HFF-Myc (cell line): Measurements from ENCODE around the gene ST6GALNAC3.
"Not testable (repeated sequence)": the region's sequence is repeated elsewhere in the genome, so short reads cannot be mapped to it uniquely, and the experiment has no call there.

ENCODE experiments used
- DNase-seq: peaks from one replicate; pipeline ENCODE4 v3.0.0-alpha.2; 2011; ENCODE audit warnings: low read depth; ENCODE audit errors: extremely low read depth
- H3K4me3 ChIP-seq: replicated peaks from 2 replicates; pipeline ENCODE4 v1.5.1; 2011; ENCODE audit warnings: low read depth, mild to moderate bottlenecking, control low read depth, low read length
- CTCF ChIP-seq: IDR thresholded peaks from 2 replicates; pipeline ENCODE4 v1.5.1; 2012; ENCODE audit warnings: mild to moderate bottlenecking, low read depth, low read length, control low read depth; ENCODE audit errors: missing control alignments

The ST6GALNAC3 gene

DNA sequence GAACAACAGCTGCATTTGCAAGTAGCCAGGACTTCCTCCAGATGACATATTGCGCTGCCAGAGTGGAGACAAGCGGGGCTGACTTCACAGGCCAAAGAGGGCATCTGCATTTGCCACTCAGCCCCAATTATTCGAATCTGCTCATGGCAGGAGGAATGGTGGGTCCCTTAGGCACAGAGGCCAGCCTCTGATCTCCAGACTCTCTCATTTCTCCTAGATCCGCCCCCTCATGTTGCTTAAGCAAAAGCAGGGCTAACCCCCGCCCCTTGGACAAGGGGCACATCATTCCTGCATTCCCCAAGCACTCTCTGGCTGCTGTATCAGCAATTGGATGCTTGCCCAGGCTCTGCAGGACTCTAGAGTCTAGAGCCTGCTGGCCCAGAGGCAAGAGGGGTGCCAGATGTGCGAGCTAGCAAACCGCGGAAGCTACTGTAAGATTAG is 262.4 kb downstream of the ST6GALNAC3 start:
- TF ChIP-seq CTCF: no peak
- no peak overlapping the region for H3K4me3 ChIP-seq
- DNase-seq: peak; percentile 71

GRCh38 chr1:76337542-76338219 is 263.1 kb downstream of the ST6GALNAC3 start:
- TF ChIP-seq CTCF: no peak
- no peak overlapping the region for H3K4me3 ChIP-seq
- no peak for DNase-seq

DNA sequence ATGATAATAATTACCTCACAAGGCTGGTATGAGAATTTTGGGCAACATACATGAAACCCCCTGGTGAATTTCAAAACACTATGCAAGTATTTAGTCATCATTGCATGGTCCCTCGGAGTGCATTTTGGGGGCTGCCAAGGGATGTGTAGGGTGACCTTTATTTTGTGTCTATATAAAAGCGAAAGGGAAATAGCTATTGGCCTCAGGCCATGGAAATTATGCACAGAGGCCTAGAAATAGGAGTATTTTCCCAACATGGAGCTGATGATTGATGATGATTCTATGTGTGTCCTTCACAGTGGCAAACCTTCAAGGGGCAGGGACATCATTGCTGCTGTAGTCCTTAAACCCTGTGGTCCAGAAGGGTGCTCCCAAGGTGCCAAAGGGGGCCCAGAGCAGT is 265.5 kb downstream of the ST6GALNAC3 start:
- no peak overlapping the region for H3K4me3 ChIP-seq
- DNase-seq: no peak
- no peak for TF ChIP-seq CTCF

- DNase-seq, H3K4me3 ChIP-seq: not testable (repeated sequence)
These were observed 267.3 kb downstream of the ST6GALNAC3 start for GRCh38 chr1:76341816-76342215.

DNA sequence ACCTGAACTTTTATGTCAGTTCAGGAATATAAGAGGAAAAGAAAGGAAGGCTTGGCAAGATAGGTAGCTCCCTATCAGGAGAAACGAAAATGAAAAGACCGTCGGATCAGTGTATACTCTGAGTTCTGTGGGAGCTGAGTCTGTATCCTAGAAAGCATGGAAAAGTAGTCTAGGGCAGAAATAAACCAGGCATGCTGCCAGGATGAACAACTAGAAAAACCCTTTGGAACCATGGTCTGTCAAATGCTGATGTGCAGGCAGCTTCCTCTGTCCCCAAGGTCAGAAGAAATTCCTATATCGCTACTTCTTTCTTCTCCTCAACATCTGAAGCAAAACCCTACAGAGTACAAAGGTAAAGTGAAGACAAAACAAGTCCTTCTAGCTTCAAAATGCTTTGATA is 268.8 kb downstream of the ST6GALNAC3 start:
- TF ChIP-seq CTCF: no peak
- no peak overlapping the region for H3K4me3 ChIP-seq
- no peak for DNase-seq

DNA sequence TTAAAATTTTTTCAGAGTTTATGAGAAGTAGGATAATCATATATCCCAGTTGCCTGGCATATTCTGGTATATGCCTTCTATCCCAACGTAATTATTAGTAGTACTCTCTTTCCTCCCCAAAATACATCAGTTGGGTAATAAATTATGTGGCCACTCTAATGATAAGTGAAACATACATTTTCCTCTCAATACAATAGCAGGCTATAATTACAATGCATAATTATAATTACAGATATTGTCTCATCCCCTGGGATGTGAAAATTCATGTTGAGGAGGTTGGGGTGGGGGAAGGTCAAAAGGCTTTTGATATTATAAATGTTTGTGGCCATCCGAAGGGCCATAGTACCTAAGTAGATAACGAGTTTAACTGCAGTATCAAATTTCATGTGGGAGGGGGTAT is 277.1 kb downstream of the ST6GALNAC3 start:
- TF ChIP-seq CTCF: no peak
- no peak for DNase-seq
- no peak overlapping the region for H3K4me3 ChIP-seq

- no peak overlapping the region for H3K4me3 ChIP-seq
- no peak for TF ChIP-seq CTCF
- DNase-seq: no peak
These were observed 278.3 kb downstream of the ST6GALNAC3 start for GRCh38 chr1:76352741-76353435.
